Lower lobe of right lung (tissue), 2 donors: ENCODE results near the gene IMMP2L. TPM values are rescaled to one million over a fixed set of nuclear protein-coding genes. Genes with fewer than 3 reads are reported as not detected.
"Not testable (repeated sequence)": the region's sequence is repeated elsewhere in the genome, so short reads cannot be mapped to it uniquely, and the experiment has no call there.

Experiments
- ATAC-seq, 2 donors: fragments of 200-7000 bp; cut with Tn5 transposase; one replicate each; pipeline ENCODE4 v1.9.1; 2020 to 2022; ENCODE audit warnings: mild to moderate bottlenecking in 2 of 2, moderate library complexity in 2 of 2
- DNase-seq: peaks from one replicate; pipeline ENCODE4 v3.0.0-alpha.2; 2020
- H3K27ac ChIP-seq: fragments of 200-600 bp; one replicate; pipeline ENCODE4 v1.8.0; 2022
- H3K27me3 ChIP-seq: fragments of 200-600 bp; one replicate; pipeline ENCODE4 v1.8.0; 2022; ENCODE audit warnings: low read depth
- H3K36me3 ChIP-seq: fragments of 200-600 bp; one replicate; pipeline ENCODE4 v1.8.0; 2022; ENCODE audit warnings: mild to moderate bottlenecking
- H3K4me1 ChIP-seq: fragments of 200-600 bp; one replicate; pipeline ENCODE4 v1.8.0; 2022
- H3K4me3 ChIP-seq: fragments of 200-600 bp; one replicate; pipeline ENCODE4 v1.8.0; 2022; ENCODE audit warnings: mild to moderate bottlenecking
- H3K9me3 ChIP-seq: fragments of 200-600 bp; one replicate; pipeline ENCODE4 v1.8.0; 2022
- CTCF ChIP-seq: fragments of 200-600 bp; IDR thresholded peaks from one replicate; pipeline ENCODE4 v1.8.0; 2022; ENCODE audit warnings: antibody characterized with exemption, mild to moderate bottlenecking
- intact Hi-C: fragments of 100-400 bp; cut with DNase I; formaldehyde crosslinking; loops from one replicate; pipeline ENCODE4 v1.11.0; 2022
- total RNA-seq: library from RNA; stranded (reverse); fragmentation: NEBNext Ultra II Directional; extraction: Animal tissue kit (Norgen Biotek cat#: 25700); gene quantifications from one replicate; pipeline ENCODE4 v1.2.1, GENCODE V29; 2021
- donor health status: DM: no; HTN: yes; CAD: no; lungs with severe emphysema.

IMMP2L gene
- total RNA-seq, 1 donor from 2014 or later = 14.7 TPM

GRCh38 chr7:110943701-110944345, 618.5 kb downstream of the IMMP2L start:
- Histone ChIP-seq H3K27me3 (no peaks in the 10 kb centered on the region), H3K9me3 (no peaks in the 10 kb centered on the region), H3K4me1 (no peaks in the 10 kb centered on the region), H3K27ac (no peak overlapping the region), H3K36me3 (no peaks in the 10 kb centered on the region), H3K4me3 (no peak overlapping the region)
- DNase-seq (no peak), ATAC-seq (no peak)
- TF ChIP-seq CTCF = no peak
- intact Hi-C loops = no loop called here

- Histone ChIP-seq H3K9me3 (no peaks in the 10 kb centered on the region), H3K36me3 (no peaks in the 10 kb centered on the region), H3K27me3 (no peaks in the 10 kb centered on the region), H3K27ac (no peak overlapping the region), H3K4me1 (no peaks in the 10 kb centered on the region), H3K4me3 (no peak overlapping the region)
- ATAC-seq (no peak), DNase-seq (no peak)
- TF ChIP-seq CTCF = no peak
- intact Hi-C loops = no loop called here
Observed at GRCh38 chr7:110941385-110941784, 620.9 kb downstream of the IMMP2L start.

- Histone ChIP-seq H3K27ac (no peak overlapping the region), H3K36me3 (no peaks in the 10 kb centered on the region), H3K9me3 (no peaks in the 10 kb centered on the region), H3K27me3 (no peaks in the 10 kb centered on the region), H3K4me3 (no peak overlapping the region), H3K4me1 (no peaks in the 10 kb centered on the region)
- intact Hi-C loops = no loop called here
- no peak for TF ChIP-seq CTCF
- ATAC-seq = no peak
- no peak for DNase-seq
Observed at GRCh38 chr7:110940756-110941155, 621.5 kb downstream of the IMMP2L start.

GRCh38 chr7:110938165-110938564, 624.1 kb downstream of the IMMP2L start:
- no peaks in the 10 kb centered on the region for H3K27me3 ChIP-seq
- no peak for TF ChIP-seq CTCF
- H3K36me3 ChIP-seq = no peaks in the 10 kb centered on the region
- H3K9me3 ChIP-seq = no peaks in the 10 kb centered on the region
- H3K4me1 ChIP-seq = no peaks in the 10 kb centered on the region
- ATAC-seq (no peak), DNase-seq (no peak)
- intact Hi-C loops = no loop called here
- H3K4me3 ChIP-seq = no peak overlapping the region
- no peak overlapping the region for H3K27ac ChIP-seq

- H3K27me3 ChIP-seq, H3K4me1 ChIP-seq, H3K4me3 ChIP-seq, intact Hi-C loops, H3K27ac ChIP-seq, H3K36me3 ChIP-seq, DNase-seq, ATAC-seq, H3K9me3 ChIP-seq: not testable (repeated sequence)
Observed at GRCh38 chr7:110936665-110937064, 625.6 kb downstream of the IMMP2L start.

GRCh38 chr7:110929480-110930249, 632.6 kb downstream of the IMMP2L start:
- no peak overlapping the region for H3K27ac ChIP-seq
- H3K4me3 ChIP-seq = no peak overlapping the region
- no peak for ATAC-seq
- H3K27me3 ChIP-seq = no peaks in the 10 kb centered on the region
- no peaks in the 10 kb centered on the region for H3K4me1 ChIP-seq
- no peaks in the 10 kb centered on the region for H3K9me3 ChIP-seq
- intact Hi-C loops = no loop called here
- TF ChIP-seq CTCF = no peak
- no peak for DNase-seq
- H3K36me3 ChIP-seq = no peaks in the 10 kb centered on the region
